GM12878 (cell line): ENCODE results near the gene IL36G. TPM values are rescaled to one million over a fixed set of nuclear protein-coding genes. Genes with fewer than 3 reads are reported as not detected.

ENCODE experiments used
- ATAC-seq: fragments of 200-7000 bp; cut with Tn5 transposase; 3 replicates; pipeline ENCODE4 v1.9.1; 2020; ENCODE audit warnings: mild to moderate bottlenecking, moderate library complexity
- BruUV-seq: library from RNA; stranded (reverse); fragments of 400-500 nt; replicated peaks from 2 replicates; lab custom pipeline; 2021; lab: Mats Ljungman, UMichigan
- CTCF ChIA-PET: fragments of 300-600 bp; sonication (Branson Sonifier 250); formaldehyde crosslinking; extraction: SDS; loops from one replicate; lab custom pipeline; 2021; ENCODE audit warnings: inconsistent platforms; lab: Yijun Ruan, JAX
- POLR2A ChIA-PET: fragments of 350-600 bp; formaldehyde crosslinking; extraction: SDS; loops from one replicate; lab custom pipeline; 2021; ENCODE audit warnings: inconsistent platforms; lab: Charles Lee
- RAD21 ChIA-PET: fragments of 300-600 bp; sonication (Branson Sonifier 250); formaldehyde crosslinking; loops from one replicate; lab custom pipeline; 2023; ENCODE audit warnings: antibody characterized with exemption; ENCODE audit not compliant: unreplicated experiment; lab: Charles Lee
- SMC1A ChIA-PET: fragments of 300-600 bp; sonication (Branson Sonifier 250); formaldehyde crosslinking; loops from one replicate; lab custom pipeline; 2023; ENCODE audit not compliant: unreplicated experiment, uncharacterized antibody; lab: Charles Lee
- DNase-seq: peaks from one replicate; pipeline ENCODE4 v3.0.0-alpha.2; 2011; ENCODE audit warnings: low read depth, low spot score
- FAIRE-seq: peaks from 3 replicates; lab custom pipeline; 2011; peaks lifted over from hg19 to GRCh38; lab: Jason Lieb, UNC
- H2AFZ ChIP-seq: 2 replicates; pipeline ENCODE4 v1.6.0; 2011; ENCODE audit warnings: low read depth, low read length, control low read depth; ENCODE audit not compliant: control insufficient read depth
- H3K27ac ChIP-seq: 2 replicates; pipeline ENCODE4 v1.5.1; 2011; ENCODE audit warnings: control low read depth; ENCODE audit not compliant: control insufficient read depth, insufficient read depth
- H3K27me3 ChIP-seq, 2 experiments: replicated peaks in 1 of 2; 2 replicates each; pipeline versions ENCODE4 v1.6.0 to v1.6.1; 2011; ENCODE audit warnings: low read length in 1 of 2; ENCODE audit not compliant: control insufficient read depth in 2 of 2, insufficient read depth in 2 of 2
- H3K36me3 ChIP-seq, 2 experiments: 2 replicates each; pipeline ENCODE4 v1.5.1; 2011; ENCODE audit warnings: low read length in 1 of 2; ENCODE audit not compliant: control insufficient read depth in 2 of 2, insufficient read depth in 2 of 2
- H3K4me1 ChIP-seq: 2 replicates; pipeline ENCODE4 v1.6.1; 2011; ENCODE audit warnings: mild to moderate bottlenecking, low read length, moderate library complexity, mixed read lengths; ENCODE audit not compliant: control insufficient read depth, insufficient read depth
- H3K4me2 ChIP-seq: 2 replicates; pipeline ENCODE4 v1.6.0; 2011; ENCODE audit warnings: control low read depth; ENCODE audit not compliant: control insufficient read depth, insufficient read depth
- H3K4me3 ChIP-seq: fragments of 200-600 bp; sonication (generic); 2 replicates; pipeline ENCODE4 v1.5.1; 2016
- H3K79me2 ChIP-seq: 2 replicates; pipeline ENCODE4 v1.6.0; 2011; ENCODE audit warnings: low read length; ENCODE audit not compliant: control insufficient read depth, insufficient read depth
- H3K9ac ChIP-seq: 2 replicates; pipeline ENCODE4 v1.8.0; 2011; ENCODE audit warnings: low read length, control low read depth, mixed read lengths; ENCODE audit not compliant: control insufficient read depth, insufficient read depth
- H3K9me3 ChIP-seq: replicated peaks from 3 replicates; pipeline ENCODE4 v1.5.1; 2011; ENCODE audit warnings: mild to moderate bottlenecking, low read length; ENCODE audit not compliant: control insufficient read depth, insufficient read depth
- H4K20me1 ChIP-seq: 2 replicates; pipeline ENCODE4 v1.6.0; 2011; ENCODE audit not compliant: control insufficient read depth, insufficient read depth
- ATF7 ChIP-seq: fragments of 450-650 bp; IDR thresholded peaks from 2 replicates; pipeline ENCODE4 v1.6.1; 2016; ENCODE audit warnings: low read depth, mild to moderate bottlenecking
- CHD4 ChIP-seq: fragments of 200-600 bp; sonication (generic); IDR thresholded peaks from 2 replicates; pipeline ENCODE4 v1.6.1; 2016; ENCODE audit warnings: mild to moderate bottlenecking
- FOXM1 ChIP-seq: IDR thresholded peaks from 2 replicates; pipeline ENCODE4 v1.6.1; 2012; ENCODE audit warnings: low read depth, mild to moderate bottlenecking, inconsistent platforms, low read length, moderate library complexity
- IRF3 ChIP-seq: fragments of 450-650 bp; IDR thresholded peaks from 2 replicates; pipeline ENCODE4 v1.6.1; 2014; ENCODE audit warnings: mild to moderate bottlenecking
- IRF4 ChIP-seq: IDR thresholded peaks from 2 replicates; pipeline ENCODE4 v1.6.1; 2011; ENCODE audit warnings: low read depth, low read length
- KDM1A ChIP-seq: fragments of 200-600 bp; sonication (generic); IDR thresholded peaks from 2 replicates; pipeline ENCODE4 v1.6.1; 2016; ENCODE audit warnings: borderline replicate concordance
- NFXL1 ChIP-seq: fragments of 450-650 bp; IDR thresholded peaks from 2 replicates; pipeline ENCODE4 v1.6.1; 2017; ENCODE audit warnings: antibody characterized with exemption, mild to moderate bottlenecking, borderline replicate concordance
- PML ChIP-seq: IDR thresholded peaks from 2 replicates; pipeline ENCODE4 v1.6.1; 2012; ENCODE audit warnings: low read length, inconsistent platforms
- ZNF274 ChIP-seq: IDR thresholded peaks from one replicate; pipeline ENCODE4 v1.8.0; 2011; ENCODE audit not compliant: insufficient read length, insufficient read depth
- ZNF687 ChIP-seq: fragments of 450-650 bp; IDR thresholded peaks from 2 replicates; pipeline ENCODE4 v1.6.1; 2017; ENCODE audit warnings: mild to moderate bottlenecking, moderate library complexity
- WGBS: methylation state at CpG from one replicate; pipeline ENCODE4 v1.1.6; 2016; ENCODE audit warnings: low lambda C conversion rate; ENCODE audit not compliant: insufficient replicate concordance, insufficient coverage; ENCODE audit errors: missing lambda C conversion rate; 5-methylcytosine and 5-hydroxymethylcytosine counted together
- in situ Hi-C: fragments of 300-500 bp; cut with MboI; formaldehyde crosslinking; loops from 9 replicates; pipeline ENCODE4 v1.14.3; 2018; ENCODE audit warnings: mixed read lengths
- intact Hi-C: fragments of 100-400 bp; cut with micrococcal nuclease; formaldehyde crosslinking; loops from one replicate; pipeline ENCODE4 v1.14.2; 2022; ENCODE audit not compliant: unreplicated experiment
- polyA plus RNA-seq, 11 experiments: library from polyadenylated mRNA; depleted of rRNA in 4 of 11; unstranded in 6 of 11; stranded (reverse) in 5 of 11; fragments of >200 nt; fragmentation: Nextera tagmentation in 4 of 11; fragmentation: Illumina TruSeq in 1 of 11; extraction: Ambion mirVana in 4 of 11; extraction: Trizol in 1 of 11; gene quantifications; 1 replicate in 1 of 11; 2 replicates in 10 of 11; pipeline versions ENCODE4 v1.2.1 to v1.2.3, GENCODE V29; 2011 to 2016; ENCODE audit warnings: inconsistent platforms in 2 of 11, missing spikeins in 2 of 11, low read depth in 1 of 11
- total RNA-seq, 4 experiments: library from RNA; depleted of rRNA in 3 of 4; stranded (reverse); fragments of >200 nt in 3 of 4; fragmentation: Illumina TruSeq in 1 of 4; extraction: Trizol in 1 of 4; gene quantifications; 2 replicates each; pipeline versions ENCODE4 v1.2.1 to v1.2.3, GENCODE V29; 2013 to 2021
- TF ChIP-seq, protein P1 (sequence below): IDR thresholded peaks from 2 replicates; pipeline ENCODE4 v1.6.1; 2012; ENCODE audit warnings: mild to moderate bottlenecking, low read depth, low read length

The IL36G gene
- total and polyA plus RNA-seq, 10 of the 15 experiments (the other 5 are each of a cell fraction or from before 2014, with no cell fraction given): 0.10 TPM; not detected in 9

- TF ChIP-seq, protein P1, sequence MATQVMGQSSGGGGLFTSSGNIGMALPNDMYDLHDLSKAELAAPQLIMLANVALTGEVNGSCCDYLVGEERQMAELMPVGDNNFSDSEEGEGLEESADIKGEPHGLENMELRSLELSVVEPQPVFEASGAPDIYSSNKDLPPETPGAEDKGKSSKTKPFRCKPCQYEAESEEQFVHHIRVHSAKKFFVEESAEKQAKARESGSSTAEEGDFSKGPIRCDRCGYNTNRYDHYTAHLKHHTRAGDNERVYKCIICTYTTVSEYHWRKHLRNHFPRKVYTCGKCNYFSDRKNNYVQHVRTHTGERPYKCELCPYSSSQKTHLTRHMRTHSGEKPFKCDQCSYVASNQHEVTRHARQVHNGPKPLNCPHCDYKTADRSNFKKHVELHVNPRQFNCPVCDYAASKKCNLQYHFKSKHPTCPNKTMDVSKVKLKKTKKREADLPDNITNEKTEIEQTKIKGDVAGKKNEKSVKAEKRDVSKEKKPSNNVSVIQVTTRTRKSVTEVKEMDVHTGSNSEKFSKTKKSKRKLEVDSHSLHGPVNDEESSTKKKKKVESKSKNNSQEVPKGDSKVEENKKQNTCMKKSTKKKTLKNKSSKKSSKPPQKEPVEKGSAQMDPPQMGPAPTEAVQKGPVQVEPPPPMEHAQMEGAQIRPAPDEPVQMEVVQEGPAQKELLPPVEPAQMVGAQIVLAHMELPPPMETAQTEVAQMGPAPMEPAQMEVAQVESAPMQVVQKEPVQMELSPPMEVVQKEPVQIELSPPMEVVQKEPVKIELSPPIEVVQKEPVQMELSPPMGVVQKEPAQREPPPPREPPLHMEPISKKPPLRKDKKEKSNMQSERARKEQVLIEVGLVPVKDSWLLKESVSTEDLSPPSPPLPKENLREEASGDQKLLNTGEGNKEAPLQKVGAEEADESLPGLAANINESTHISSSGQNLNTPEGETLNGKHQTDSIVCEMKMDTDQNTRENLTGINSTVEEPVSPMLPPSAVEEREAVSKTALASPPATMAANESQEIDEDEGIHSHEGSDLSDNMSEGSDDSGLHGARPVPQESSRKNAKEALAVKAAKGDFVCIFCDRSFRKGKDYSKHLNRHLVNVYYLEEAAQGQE: no peak
- TF ChIP-seq FOXM1: no peak
- no peak for TF ChIP-seq NFXL1
Measured at GRCh38 chr2:113015655-113016054, 37.8 kb downstream of the IL36G start (continued).

DNA sequence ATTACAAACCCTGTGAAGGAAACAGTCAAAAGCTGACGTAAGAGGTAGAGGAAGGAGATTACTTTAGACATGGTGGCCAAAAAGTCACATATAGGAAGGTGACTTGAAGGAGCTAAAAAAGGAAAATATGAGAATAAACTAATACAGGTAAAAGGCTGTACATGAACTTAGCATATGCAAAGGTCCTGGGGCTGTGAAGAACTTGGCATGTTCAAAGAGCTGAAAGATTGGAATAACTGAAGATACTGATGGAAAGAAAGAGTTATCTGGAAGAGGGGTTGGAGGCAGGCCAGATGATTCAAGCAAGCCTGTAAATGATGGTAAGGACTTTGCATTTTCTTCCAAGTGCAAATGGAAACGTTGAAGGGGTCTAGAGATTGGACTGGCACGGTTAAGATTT is 40.7 kb downstream of the IL36G start:
- ATAC-seq: no peak
- BruUV-seq: no TSS peak

More for the DNA sequence above, 40.7 kb downstream of the IL36G start:
- Histone ChIP-seq H3K36me3 (no peaks in the 10 kb centered on the region), H3K9ac (no peak overlapping the region), H3K4me2 (no peak overlapping the region), H3K27ac (no peak overlapping the region), H3K79me2 (no peaks in the 10 kb centered on the region), H3K27me3 (no peaks in the 10 kb centered on the region; a peak in 1 of 4 replicates), H3K9me3 (no peaks in the 10 kb centered on the region; the same call in 1 of the 3 replicates), H2AFZ (no peak overlapping the region), H4K20me1 (no peaks in the 10 kb centered on the region), H3K4me3 (no peak overlapping the region), H3K4me1 (no peaks in the 10 kb centered on the region)
- 4% methylated on average over 3 of the region's 3 CpGs for WGBS
- ChIA-PET SMC1A (interaction anchor here (1.5 kb wide), 1 partner anchor 12 kb away, joined by 3 read pairs; no protein-coding TSS in a partner anchor), RAD21 (no interaction called here), CTCF (no interaction called here), POLR2A (no interaction called here)
- TF ChIP-seq KDM1A: no peak
- no peak for TF ChIP-seq IRF4
- TF ChIP-seq ZNF274: no peak
- no peak for TF ChIP-seq IRF3
- no peak for TF ChIP-seq CHD4
- TF ChIP-seq ATF7: no peak
- TF ChIP-seq ZNF687: no peak
- no peak for TF ChIP-seq PML
- FAIRE-seq (no peak), DNase-seq (no peak)
- in situ Hi-C loops (no loop called here), intact Hi-C loops (no loop called here)
